Measurements from ENCODE around the gene BHLHE23.

The BHLHE23 gene

GRCh38 chr20:62958388-62959100 is 48.2 kb downstream of the BHLHE23 start:
- no peak for DNase-seq

DNA sequence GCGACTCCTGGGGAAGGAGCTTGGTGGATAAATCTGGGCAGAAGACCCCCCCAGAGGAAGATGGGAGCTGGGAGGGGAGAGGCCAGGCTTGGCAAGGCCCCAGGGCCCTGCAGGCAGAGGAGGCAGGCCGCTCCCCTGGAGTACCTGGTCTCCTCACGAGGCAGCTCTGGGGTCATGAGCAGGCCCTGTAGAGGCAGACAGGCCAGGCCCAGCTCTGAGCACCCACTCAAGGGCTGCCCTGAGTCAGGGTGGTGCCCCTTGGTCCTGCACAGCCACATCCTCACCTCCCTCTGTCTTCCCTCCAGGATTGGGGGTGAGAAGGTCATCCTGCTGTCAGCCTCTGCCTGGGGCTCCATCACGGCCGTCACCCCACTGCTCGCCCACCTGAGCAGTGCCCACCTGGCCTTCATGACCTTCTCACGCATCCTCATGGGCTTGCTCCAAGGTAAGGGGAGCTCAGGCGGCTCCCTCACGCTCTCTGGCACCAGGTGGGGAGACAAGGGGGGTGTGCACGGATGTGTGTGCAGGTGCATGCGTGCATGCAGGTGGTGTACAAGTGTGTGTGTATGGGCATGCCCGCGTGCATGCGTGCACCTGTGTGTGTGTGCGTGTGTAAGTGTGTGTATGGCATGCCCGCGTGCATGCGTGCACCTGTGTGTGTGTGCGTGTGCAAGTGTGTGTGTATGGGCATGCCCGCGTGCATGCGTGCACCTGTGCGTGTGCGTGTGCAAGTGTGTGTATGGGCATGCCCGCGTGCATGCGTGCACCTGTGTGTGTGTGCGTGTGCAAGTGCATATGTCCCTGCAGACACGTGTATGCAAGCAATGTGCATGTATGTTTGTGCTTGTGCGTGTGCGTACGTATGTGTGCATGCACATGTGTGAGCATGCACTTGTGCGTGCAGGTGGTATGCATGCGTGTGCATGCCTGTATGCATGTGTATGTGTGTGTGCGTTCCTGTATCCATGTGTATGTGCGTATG is 49.3 kb downstream of the BHLHE23 start:
- DNase-seq: no peak

- no peak for DNase-seq
Observed at GRCh38 chr20:62956387-62957135, 50.2 kb downstream of the BHLHE23 start.

Data from T-helper 2 cell (primary cell).